ENCODE results near the gene CSTPP1. TPM values are rescaled to one million over a fixed set of nuclear protein-coding genes. Genes with fewer than 3 reads are reported as not detected.

CSTPP1 gene
- total and polyA plus RNA-seq, 2 of the 4 experiments (the other 2 are of a cell fraction) = 22.0 to 35.7 TPM

GRCh38 chr11:47035108-47035507 is 98.5 kb downstream of the CSTPP1 start:
- Histone ChIP-seq H2BK120ac (ENCODE audit: low read depth, low read length) (no peak overlapping the region), H3K27me3 (ENCODE audit: control insufficient read depth, insufficient read depth, low read length) (no peaks in the 10 kb centered on the region), H3K9me1 (ENCODE audit: insufficient read depth, low read length) (no peaks in the 10 kb centered on the region), H4K5ac (ENCODE audit: low read depth, low read length) (no peak overlapping the region), H2AK9ac (replicated peaks; ENCODE audit: low read depth, low read length, poor library complexity) (no peak overlapping the region), H2AK5ac (ENCODE audit: low read depth, low read length) (no peak overlapping the region), H2BK20ac (ENCODE audit: low read depth, low read length) (no peak overlapping the region), H3K14ac (replicated peaks; ENCODE audit: low read depth, low read length) (no peak overlapping the region), H3K36me3 (ENCODE audit: control insufficient read depth, insufficient read depth, low read length) (no peaks in the 10 kb centered on the region), H3K79me1 (ENCODE audit: low read depth in 1 of 2, low read length in 2 of 2) (no peaks in the 10 kb centered on the region), H4K20me1 (ENCODE audit: insufficient read depth, low read length) (no peaks in the 10 kb centered on the region), H4K8ac (ENCODE audit: low read depth in 2 of 2, low read length in 2 of 2) (no peak overlapping the region), H3K23ac (ENCODE audit: low read depth, low read length) (no peak overlapping the region), H3K9me3 (ENCODE audit: control insufficient read depth, insufficient read depth, low read length) (no peaks in the 10 kb centered on the region), H3K18ac (ENCODE audit: low read depth, low read length) (no peak overlapping the region), H3K4me3 (ENCODE audit: insufficient read depth, low read depth, low read length) (no peak overlapping the region), H3K27ac (ENCODE audit: insufficient read depth, low read length) (no peak overlapping the region), H4K91ac (ENCODE audit: insufficient read depth, low read depth, low read length) (no peak overlapping the region), H3K9ac (ENCODE audit: low read depth, low read length) (no peak overlapping the region), H3K4me2 (ENCODE audit: low read depth, low read length) (no peak overlapping the region), H2AFZ (replicated peaks; ENCODE audit: low read length, poor library complexity) (no peak overlapping the region), H3K4ac (ENCODE audit: low read depth, low read length) (no peak overlapping the region), H2BK5ac (ENCODE audit: low read depth, low read length, poor library complexity, severe bottlenecking) (no peak overlapping the region), H3K4me1 (ENCODE audit: control insufficient read depth, insufficient read depth, low read length) (no peaks in the 10 kb centered on the region), H2BK15ac (ENCODE audit: low read depth, low read length) (no peak overlapping the region), H3K56ac (ENCODE audit: extremely low read depth, insufficient read depth, low read length) (no peak overlapping the region)
- intact Hi-C loops (cut with micrococcal nuclease) = no loop called here
- ATAC-seq (ENCODE audit: low read depth) (no peak), DNase-seq (no peak)
- POLR2A ChIA-PET (ENCODE audit: unreplicated experiment) = no interaction called here
- BruUV-seq (replicated peaks) = no TSS peak
- TF ChIP-seq CHD1 (IDR thresholded peaks at IDR 0.05; ENCODE audit: low read depth, low read length) (no peak), CEBPB (IDR thresholded peaks at IDR 0.05; ENCODE audit: low read depth, low read length) (no peak), RCOR1 (IDR thresholded peaks at IDR 0.05; ENCODE audit: insufficient replicate concordance, low read length) (no peak), MAFK (IDR thresholded peaks at IDR 0.05; ENCODE audit: low read depth, low read length) (no peak), SMC3 (IDR thresholded peaks at IDR 0.05; ENCODE audit: low read depth, low read length) (no peak), MXI1 (IDR thresholded peaks at IDR 0.05; ENCODE audit: borderline replicate concordance, low read depth, low read length) (no peak), POLR2A (IDR thresholded peaks at IDR 0.05; ENCODE audit: low read depth, low read length) (no peak), RFX5 (IDR thresholded peaks at IDR 0.05; ENCODE audit: low read depth, low read length) (no peak), FOS (IDR thresholded peaks at IDR 0.05; ENCODE audit: low read depth, low read length) (no peak), BHLHE40 (IDR thresholded peaks at IDR 0.05; ENCODE audit: low read depth, low read length) (no peak), MAZ (IDR thresholded peaks at IDR 0.05; ENCODE audit: borderline replicate concordance, low read depth, low read length) (no peak), RAD21 (IDR thresholded peaks at IDR 0.05; ENCODE audit: low read length) (no peak), NFE2L2 (IDR thresholded peaks at IDR 0.05; ENCODE audit: low read depth, low read length) (no peak), ELK1 (IDR thresholded peaks at IDR 0.05; ENCODE audit: borderline replicate concordance, low read depth, low read length) (no peak)
- TF ChIP-seq, protein P1, sequence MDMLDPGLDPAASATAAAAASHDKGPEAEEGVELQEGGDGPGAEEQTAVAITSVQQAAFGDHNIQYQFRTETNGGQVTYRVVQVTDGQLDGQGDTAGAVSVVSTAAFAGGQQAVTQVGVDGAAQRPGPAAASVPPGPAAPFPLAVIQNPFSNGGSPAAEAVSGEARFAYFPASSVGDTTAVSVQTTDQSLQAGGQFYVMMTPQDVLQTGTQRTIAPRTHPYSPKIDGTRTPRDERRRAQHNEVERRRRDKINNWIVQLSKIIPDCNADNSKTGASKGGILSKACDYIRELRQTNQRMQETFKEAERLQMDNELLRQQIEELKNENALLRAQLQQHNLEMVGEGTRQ (IDR thresholded peaks at IDR 0.05; ENCODE audit: low read depth, low read length) = no peak
- TF ChIP-seq, protein P2, sequence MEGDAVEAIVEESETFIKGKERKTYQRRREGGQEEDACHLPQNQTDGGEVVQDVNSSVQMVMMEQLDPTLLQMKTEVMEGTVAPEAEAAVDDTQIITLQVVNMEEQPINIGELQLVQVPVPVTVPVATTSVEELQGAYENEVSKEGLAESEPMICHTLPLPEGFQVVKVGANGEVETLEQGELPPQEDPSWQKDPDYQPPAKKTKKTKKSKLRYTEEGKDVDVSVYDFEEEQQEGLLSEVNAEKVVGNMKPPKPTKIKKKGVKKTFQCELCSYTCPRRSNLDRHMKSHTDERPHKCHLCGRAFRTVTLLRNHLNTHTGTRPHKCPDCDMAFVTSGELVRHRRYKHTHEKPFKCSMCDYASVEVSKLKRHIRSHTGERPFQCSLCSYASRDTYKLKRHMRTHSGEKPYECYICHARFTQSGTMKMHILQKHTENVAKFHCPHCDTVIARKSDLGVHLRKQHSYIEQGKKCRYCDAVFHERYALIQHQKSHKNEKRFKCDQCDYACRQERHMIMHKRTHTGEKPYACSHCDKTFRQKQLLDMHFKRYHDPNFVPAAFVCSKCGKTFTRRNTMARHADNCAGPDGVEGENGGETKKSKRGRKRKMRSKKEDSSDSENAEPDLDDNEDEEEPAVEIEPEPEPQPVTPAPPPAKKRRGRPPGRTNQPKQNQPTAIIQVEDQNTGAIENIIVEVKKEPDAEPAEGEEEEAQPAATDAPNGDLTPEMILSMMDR (conservative IDR thresholded peaks at IDR 0.05; ENCODE audit: low read depth, low read length) = no peak
- dilution Hi-C loops (cut with HindIII; ENCODE audit: low sequenced_read_pairs, unreplicated experiment) = no loop called here
- CTCF ChIA-PET = no interaction called here
- no CpG with 5 or more reads among the region's 5 CpGs for WGBS, 2 experiments (ENCODE audit: extremely low coverage in 2 of 2, insufficient read length in 1 of 2)
- in situ Hi-C loops (cut with MboI; ENCODE audit: low sequenced_read_pairs) = no loop called here
